HG02981 (cell line): Measurements from ENCODE around the gene SLC66A3.

ENCODE experiments used
- ATAC-seq: cut with Tn5 transposase; IDR thresholded peaks from one replicate; pipeline ENCODE4 v1.9.1; 2021; ENCODE audit warnings: mild to moderate bottlenecking, moderate library complexity; ENCODE audit not compliant: unreplicated experiment

The SLC66A3 gene

DNA sequence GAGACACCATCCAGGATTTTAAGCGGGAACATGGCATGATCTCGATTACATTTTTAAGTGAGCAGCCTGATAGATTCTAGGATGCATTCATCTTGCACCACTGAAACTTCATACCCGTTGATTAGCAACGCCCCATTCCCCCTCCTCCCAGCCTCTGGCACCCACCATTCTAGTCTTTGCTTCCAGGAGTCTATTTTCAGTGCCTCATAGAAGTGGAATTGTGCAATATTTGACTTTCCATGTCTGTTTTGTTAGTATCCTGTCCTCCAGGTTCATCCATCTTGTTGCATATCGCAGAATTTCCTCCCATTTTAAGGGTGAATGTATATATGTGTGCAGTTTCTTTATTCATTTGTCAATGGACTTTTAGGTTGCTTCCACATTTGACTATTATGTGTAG is 20.9 kb upstream of the SLC66A3 start:
- ATAC-seq, result no peak

DNA sequence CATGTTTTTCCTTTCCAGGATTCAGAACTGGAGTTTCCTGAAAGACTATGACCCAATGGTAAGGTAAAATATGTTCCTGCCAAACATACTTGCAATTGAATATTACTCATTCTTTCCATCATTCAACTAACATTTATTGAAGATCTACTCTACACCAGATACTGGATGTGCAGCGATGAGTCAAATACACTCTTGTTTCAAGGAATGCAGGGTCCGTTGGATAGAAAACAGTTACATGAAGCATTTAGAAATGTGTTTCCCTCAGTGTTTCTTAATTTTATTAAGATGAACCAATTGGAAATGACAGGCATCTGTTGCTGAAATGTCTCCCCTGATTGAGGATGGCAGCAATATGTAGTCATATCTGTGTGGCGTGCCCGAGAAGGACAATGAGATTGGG is 14.8 kb upstream of the SLC66A3 start:
- ATAC-seq, result no peak

DNA sequence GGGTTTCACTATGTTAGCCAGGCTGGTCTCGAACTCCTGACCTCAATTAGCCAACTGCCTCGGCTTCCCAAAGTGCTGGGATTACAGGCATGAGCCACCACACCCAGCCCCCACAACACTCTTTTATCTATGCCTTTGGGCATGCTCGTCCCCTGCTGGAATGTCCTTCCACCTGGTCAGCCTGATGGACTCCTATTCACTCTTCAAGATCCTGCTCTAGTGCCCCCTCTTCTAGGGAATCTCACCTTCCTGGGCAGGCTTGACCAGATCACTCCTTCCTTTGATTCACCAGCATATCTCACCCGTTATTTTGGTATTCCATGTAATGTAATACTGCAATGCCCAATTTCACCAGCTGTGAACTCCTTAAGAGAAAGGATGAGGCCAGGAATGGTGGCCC is 13.9 kb upstream of the SLC66A3 start:
- ATAC-seq, result no peak

DNA sequence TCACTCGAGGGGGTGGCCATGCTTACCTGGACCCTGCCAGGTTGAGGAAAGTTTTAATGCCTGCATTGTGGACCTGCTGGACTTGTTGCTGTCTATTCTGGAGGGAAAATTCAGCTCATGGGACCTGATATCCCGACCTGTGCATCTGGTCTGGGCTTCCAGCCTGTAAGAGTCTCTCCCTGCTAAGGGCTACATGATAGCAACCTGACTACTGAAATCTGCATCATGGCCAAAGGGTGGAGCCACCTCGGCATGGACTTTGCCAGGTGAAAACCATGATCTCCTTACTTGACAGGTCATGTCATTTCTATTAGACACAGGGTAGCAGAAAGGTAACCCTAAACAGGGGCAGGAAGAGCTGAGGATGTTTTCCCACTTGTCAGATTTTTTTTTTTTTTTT is 12.9 kb upstream of the SLC66A3 start:
- ATAC-seq, result no peak

DNA sequence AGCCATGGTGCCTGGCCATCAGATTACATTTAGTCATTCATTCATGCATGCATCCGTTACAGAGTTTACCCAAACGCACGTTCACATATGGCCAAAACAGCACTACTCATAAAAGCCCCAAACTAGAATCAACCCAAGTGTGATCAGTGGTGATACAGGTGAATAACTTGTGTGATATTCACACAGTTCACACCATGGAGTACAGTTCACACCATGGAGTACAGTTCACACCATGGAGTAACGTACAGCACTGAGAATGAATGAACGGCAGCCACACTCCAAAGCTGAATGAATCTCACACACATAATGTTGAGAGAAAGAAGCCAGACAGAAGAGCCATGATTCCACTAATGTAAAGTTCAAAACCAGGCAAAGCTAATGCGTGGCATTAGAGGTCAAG is 12.3 kb upstream of the SLC66A3 start:
- no peak for ATAC-seq

DNA sequence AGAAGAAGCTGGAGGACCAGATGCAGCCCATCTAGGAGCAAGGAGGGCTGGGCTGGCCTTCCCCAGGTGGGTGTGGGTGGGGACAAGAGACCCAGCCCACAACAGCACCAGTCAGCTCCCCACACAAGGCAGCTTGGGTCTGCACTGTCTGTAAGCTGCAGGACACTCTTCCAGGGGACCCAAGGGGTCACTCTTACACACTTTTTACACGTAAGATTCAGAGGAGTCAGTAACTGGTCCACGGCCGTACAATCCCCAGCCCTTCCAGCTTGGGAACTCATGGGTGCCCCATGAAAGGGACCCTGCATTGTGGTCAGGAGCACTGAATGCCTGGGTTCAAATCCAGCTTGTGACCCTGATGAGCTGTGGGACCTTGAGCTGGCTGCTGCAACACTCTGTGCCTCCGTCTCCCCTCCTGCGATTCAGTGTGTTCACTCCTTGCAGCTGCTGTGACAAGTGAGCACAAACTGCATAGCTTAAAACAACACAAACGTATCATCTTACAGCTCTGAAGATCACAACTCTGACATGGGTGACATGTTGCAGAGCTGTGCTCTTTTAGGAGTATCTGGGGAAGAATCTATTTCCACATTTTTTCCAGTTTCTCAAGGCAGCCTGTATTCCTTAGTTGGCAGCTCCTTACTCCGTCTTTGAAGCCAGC is 11.1 kb upstream of the SLC66A3 start:
- no peak for ATAC-seq

DNA sequence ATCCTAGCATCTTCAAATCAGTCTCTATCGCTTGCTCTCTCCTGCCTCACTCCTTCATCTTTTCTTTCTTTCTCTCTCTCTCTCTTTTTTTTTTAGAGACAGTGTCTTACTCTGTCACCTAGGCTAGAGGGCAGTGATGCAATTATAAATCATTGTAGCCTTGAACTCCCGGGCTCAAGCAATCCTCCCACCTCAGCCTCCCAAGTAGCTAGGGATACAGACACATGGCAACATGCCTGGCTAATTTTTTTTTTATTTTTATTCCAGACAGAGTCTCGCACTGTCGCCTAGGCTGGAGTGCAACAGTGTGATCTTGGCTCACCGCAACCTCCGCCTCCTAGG is 10.6 kb upstream of the SLC66A3 start:
- ATAC-seq, result no peak

DNA sequence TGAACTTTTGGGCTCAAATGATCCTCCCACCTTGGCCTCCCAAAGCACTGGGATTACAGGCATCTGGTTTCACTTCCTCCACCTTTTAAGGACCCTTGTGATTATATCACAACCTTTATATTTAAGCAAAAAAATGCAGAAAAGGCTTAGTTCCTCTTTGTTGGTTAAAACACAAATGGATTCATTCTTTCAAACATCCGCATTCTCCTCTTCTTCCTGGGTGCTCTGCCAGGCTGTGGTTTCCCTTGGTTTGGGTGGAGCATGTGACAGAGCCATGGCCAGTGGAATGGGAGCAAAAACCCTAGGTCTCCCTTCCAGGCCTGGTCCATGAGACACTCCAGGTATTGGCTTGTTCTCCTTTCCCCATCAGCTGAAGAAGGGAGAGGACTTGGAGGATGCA is 9.9 kb upstream of the SLC66A3 start:
- ATAC-seq, result no peak

DNA sequence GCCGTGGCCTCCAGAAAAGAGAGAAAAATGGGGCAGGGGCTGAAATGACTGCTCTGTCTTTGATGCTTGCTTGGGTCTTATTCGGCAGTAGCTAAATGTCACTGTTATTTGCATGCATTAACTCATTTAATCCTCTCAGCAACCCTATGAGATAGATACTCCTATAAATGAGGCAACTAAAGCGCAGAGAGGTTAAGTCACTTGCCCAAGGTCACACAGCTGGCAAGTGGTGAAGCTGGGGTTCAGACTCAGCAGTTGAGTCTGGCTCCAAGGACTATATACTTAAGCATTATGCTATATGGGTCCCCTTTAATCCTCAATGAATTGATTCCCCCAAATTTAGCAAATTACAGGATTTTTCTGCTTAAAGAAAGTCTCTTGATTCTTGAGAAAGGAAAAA is 9.2 kb upstream of the SLC66A3 start:
- ATAC-seq, result no peak

DNA sequence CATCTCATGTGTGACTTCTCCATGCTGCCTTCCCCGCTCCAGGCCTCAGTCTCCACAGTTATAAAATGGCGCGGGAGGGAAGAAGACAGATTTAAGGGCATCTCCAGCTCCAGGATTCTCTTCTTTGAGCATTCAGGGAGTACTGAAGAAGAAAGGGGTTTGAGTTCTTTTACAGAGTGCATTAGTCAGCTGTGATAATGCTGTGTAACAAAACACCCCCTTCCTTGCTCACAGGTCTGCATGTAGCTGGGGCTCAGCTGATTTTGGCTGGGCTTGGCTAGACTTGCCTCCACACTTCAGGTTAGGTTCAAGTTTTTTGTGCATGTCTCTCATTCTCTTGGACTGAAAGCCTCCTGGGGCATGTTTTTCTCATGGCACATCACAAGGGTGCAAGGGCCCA is 8.0 kb upstream of the SLC66A3 start:
- ATAC-seq, result no peak

DNA sequence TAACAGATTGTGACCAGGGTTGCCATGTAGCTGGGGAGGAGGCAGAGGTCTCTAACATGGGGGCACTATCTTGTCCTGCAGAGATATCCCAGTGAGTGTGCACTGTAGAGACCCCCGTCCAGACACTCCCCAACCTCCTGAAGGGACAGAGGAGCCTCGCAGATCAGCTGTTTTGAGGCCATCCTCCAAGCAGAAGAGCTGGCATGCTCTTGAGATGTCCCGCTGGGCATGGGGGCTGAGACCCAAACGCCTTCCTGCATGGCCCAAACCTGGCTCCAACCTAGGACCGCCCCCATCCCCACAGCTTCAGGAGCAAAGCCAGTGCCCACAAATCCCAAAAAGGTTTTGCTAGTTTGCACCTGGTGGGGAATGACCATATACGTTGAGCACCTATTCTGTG is 2.7 kb upstream of the SLC66A3 start:
- ATAC-seq, result no peak

DNA sequence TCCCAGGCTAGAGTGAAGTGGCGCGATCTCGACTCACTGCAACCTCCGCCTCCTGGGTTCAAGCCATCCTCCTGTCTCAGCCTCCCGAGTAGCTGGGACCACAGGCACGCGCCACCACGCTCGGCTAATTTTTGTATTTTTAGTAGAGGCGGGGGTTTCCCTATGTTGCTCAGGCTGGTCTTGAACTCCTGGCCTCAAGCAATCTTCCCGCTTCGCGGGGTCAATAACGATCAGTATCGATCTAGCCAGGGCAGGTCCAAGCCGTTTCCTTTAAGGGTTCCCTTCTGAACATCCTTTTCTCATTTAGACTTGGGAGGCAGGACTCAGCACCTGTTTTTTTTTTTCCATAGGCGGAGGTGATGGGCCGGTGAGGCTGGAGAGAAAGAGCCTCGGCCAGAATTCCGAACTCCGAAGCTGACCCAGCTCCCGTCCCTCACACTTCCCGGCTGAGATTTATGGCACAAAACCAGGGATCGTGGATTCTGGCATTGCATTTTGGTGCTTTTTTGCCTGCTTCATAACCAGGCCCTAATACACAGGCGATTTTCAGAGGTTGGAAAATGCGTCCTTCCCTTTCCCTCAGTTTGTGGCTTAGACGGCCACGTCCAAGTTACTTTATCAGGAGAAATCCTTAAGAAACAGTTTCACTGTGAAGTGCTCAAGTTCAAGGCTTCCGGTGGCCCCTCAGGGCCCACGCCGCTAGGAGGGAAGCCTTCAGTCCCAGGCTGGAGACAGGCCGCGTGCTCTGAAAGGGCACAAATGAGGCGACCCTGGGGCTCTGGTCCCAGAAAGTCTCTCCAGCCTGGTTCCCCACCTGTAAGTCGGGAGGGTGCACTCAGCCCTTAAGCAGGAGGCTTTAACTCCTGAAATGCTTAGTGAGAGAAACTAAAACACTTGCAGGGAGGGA is 998 bp upstream of the SLC66A3 start:
- ATAC-seq, result peak; percentile 17

DNA sequence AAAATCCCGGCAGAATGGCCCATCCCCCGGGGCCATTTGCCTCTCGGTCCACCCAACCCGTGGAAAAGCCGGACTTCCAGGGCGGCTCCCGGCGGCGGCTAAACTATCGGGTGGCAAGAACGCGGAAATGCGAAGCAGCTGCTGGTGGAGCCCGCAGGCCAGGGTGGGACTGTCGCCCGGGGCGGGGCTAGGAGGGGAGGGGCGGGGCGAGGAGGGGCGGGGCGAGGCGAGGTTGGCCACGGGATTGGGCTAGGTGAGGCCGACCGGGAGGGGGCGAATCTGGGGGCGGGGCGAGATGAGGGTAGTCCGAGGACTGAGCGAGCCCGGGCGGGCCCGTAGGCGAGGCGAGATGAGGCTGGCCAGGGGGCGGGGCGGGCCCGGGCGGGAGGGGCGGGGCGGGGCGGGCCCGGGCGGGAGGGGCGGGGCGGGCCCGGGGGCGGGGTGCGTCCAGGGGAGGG is 315 bp upstream of the SLC66A3 start:
- ATAC-seq, result peak; percentile 73

DNA sequence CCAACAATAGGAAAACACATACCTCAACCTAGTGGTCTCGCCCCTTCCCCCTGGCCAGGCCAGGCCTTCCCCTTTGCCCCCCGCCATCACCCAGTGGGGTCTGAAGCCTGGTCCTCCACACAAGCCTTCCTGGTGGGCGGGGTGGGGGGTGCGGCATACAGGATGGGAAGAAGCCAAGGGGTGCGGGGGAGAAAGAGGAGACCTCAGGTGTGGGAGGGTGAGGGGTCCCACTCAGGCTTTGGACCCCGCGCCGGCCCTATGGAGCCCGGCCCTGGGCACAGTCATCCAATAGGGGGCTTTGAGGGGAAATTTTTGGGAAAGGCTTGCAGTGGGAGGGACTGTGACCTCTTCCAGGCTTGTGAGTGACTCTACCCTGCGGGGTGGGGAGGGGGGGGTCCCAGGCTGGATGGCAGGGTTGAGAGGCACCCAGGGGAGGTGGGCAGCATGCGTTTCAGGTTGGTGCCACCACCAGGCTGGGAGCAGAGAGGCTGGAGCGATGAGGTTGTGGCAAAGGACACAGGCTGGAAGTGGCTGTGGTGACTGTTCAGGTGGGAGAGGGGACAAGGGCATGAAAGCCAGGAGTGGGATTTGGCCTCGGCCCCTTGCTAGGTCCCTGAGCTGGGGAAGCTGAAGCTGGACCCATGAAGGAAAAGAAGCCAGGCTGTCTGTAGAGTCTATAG is 1.3 kb downstream of the SLC66A3 start:
- no peak for ATAC-seq

DNA sequence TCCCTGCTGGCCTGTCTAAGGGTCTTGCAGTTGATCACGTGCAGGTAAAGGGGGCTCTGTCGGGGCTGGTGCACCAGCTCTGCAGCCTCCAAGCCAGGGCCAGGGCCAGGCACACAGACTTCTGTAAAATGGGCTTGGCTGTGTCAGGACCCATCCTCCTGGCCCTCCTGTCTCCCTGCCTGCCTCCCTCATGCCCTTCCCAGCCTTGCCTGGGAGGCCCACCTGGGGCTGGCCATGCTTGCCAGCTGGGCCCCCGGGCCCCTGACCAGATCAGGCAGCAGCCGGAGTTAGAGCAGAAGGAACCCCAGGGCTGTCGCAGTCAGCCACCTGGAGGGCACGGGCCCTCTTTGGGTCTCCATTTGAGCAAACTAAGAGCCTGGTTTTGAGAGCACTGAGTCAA is 2.0 kb downstream of the SLC66A3 start:
- ATAC-seq, result no peak

DNA sequence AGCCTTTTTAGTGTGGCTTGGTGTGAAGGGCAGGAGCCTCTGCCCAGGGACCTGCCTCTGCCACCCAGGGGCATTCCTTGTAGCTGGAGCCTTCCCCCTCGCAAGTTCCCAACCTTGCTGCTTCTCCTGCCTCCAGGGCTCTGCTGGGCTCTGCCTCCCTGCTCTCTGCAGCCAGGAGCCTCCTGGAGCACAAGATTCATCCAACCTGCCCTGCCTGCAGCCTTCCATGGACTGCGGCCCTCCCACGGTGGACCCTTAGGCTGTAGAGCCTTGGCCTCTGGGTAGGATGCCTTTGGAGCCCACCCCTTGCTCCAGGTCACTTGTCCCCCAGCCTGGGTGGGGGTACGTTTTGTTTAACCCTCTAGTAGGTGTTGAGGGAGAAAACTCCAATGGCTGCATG is 2.5 kb downstream of the SLC66A3 start:
- ATAC-seq, result no peak

DNA sequence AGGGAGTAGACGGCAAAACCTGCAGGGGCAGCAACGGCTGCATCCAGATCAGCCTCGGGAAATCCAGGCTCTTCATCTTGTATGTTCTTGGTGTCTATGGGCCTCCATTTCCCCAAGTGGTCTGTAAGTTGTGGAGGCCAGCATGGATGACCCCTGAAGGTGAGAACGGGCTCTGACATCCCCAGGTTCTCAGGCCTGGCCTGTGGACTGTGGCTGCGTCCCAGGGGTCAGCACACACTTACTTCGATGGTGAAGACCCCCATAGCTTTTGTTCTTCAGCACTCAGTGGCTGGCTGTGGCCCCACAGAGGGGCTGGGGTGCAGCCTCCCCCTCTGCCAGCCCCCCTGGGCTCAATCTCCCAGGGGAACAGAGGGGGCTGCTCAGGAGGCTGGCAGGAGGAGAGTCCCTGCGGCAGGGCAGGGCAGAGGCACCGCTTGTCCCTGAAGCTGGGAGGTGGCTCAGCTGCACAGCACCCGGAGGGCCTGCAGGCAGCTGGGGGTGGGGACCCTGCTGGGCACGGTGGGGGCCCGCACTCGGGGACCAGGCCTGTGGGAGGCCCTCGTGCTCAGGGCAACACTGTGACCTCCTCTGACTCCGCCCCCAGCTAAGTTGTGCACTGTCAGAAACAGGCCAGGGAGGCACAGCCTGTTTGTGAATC is 3.8 kb downstream of the SLC66A3 start:
- ATAC-seq, result no peak

DNA sequence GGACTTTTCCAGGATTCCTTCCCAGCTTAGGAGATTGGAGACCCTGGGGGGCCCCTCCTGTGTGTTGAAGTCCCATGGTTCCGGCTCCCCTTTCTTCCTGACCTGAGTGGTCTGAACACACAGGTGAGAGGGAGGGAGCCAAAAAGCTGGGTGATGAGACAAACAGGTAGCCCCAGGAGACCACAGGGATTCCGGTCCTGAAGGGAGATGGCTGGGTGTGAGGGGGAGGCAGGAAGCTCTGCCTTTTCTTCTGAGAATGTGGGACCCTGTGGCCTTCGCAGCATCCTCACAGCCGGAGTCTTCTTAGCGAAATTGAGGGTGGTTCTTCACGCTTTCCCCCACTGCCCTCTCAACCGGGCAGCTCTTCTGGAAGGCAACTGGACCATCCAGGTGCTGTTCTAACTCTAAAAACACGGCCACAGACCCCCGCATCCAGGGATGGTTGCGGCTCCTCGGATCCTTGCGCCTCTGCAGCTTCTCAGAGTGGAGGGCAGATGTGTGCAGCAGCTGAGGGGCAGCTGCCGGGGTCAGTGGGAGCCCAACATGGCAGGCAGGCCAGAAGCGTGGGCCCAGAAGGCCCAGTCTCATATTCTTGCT is 4.4 kb downstream of the SLC66A3 start:
- no peak for ATAC-seq

DNA sequence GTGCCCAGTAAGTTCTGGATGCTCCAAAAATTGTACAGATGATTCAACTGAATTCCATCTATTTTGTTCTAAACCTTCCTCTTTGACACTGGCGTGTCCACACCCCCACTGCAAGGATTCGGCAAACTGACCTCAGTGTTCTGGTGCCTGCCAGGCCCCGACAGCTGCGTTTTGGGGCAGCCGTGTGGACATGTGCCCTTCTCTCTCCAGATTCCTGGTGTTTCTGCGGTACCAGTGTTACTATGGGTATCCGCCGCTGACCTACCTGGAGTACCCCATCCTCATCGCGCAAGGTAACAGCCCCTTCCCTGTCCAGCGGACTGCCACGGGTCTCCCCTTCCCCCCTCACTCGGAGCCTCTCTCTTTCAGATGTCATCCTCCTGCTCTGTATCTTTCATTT is 5.0 kb downstream of the SLC66A3 start:
- no peak for ATAC-seq

DNA sequence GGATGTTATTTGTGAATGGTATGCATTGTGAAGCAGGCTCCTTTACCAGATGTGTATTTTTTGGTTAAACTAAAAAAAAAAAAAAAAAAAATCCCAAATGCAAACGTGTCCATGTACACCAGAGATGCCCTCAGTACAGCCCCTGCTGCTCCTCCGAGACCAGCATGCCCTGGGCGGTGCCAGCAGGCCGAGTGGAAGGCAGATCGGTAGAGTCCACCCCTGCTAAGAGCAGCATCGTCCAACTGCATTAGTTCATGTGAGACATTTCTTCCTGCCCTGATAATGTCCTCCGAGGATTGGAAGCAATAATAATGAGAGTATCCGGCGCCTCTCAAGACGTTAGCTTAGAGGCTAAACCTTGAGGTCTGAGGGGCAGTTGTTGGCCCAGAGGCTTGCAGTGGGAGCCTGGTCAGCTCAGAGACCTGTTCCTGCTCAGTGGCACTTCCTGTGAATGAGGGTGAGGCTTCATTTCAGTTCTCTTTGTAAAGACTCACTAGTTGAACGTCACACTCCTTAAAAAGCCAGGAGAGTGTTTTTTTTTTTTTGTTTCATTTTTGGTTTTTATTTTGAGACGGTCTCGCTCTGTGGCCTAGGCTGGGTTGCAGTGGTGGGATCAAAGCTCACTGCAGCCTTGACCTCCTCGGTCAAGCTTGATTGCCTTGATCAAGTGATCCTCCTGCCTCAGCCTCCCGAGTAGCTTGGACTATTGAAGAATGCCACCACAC is 5.6 kb downstream of the SLC66A3 start:
- peak; percentile 74 for ATAC-seq
